ENCODE measurements around the gene UGT1A10.
"Not testable (repeated sequence)": the region's sequence is repeated elsewhere in the genome, so short reads cannot be mapped to it uniquely, and the experiment has no call there.

The UGT1A10 gene

DNA sequence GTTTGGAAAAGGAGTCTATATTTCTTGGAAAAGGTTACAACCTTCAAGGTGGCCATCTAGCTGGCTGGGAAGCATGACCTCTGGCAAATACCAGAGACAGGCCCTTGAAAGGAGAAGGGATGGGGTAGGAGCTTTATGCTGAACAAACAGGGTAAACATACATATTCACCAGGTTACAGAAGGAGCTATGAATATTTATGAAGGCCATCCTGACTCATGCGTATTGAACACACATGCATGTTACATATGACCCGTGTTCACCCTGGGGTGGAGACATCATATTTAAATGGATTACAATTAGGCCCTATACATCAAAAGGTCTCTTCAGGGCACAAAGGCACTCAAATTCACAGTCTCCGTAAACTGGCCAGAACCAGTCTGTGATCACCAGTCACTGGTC is 19.7 kb downstream of the UGT1A10 start:
- DNase-seq (ENCODE audit: low read depth, low spot score), result not testable (repeated sequence)

DNA sequence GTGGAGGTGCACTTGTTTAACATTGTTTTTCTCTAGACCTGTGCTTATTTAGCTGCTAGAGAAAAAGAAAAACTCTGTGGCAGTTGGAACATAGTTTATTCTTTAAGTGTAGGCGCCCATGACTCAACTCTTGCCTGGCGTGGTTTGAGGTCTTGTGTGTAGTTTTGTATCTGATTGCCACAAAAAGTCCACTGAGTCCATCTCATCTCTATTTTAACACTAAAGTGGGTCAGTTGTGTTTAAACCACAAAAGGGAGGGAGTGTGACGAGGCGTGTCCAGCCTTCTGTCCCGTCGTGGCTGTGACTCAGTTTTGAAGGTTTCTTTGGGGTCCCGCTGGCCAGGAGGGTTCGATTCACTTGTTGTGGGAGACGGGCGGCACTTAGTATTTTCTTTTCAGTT is 20.2 kb downstream of the UGT1A10 start:
- DNase-seq (ENCODE audit: low read depth, low spot score), result no peak

- no peak for DNase-seq (ENCODE audit: low read depth, low spot score)
These were observed 22.4 kb downstream of the UGT1A10 start for GRCh38 chr2:233658610-233659009.

DNA sequence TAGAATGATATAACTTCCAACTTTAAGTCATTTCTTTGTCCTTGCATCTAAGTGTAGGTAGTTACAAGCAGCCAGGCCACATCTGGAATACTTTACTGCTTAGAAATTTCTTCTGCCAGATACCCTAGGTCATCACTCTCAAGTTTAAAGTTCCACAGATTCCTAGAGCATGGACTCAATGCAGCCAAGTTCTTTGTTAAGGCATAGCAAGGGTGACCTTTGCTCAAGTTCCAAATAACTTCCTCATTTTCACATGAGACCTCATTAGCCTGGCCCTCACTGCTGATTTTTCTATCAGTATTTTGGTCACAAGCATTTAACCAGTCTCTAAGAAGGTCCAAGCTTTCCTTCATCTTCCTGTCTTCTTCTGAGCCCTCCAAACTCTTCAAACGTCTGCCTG is 27.7 kb downstream of the UGT1A10 start:
- DNase-seq (ENCODE audit: low read depth, low spot score), result no peak

DNA sequence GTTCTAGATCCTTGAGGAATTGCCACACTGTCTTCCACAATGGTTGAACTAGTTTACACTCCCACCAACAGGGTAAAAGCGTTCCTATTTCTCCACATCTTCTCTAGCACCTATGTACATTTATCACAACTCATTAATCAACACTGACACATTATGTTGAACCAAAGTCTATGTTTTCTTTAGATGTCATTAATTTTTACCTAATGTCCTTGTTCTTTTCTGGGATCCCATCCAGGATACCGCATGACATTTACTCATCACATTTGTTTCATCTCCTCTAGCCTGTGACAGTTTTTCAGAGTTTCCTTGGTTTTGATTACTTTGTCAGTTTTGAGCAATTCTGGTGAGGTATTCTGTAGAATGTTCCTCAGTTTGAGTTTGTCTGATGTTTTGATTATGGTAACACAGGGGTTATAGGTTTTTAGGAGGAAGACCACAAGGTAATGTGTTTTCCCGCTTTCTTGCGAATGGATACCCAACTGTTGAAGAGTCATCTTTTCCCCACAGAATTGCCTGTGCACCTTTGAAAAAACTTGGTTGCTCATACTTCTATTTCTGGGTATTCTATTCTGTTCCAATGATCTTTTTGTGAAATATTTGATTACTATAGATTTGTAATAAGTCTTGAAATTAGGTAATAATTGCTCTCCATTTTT is 32.5 kb downstream of the UGT1A10 start:
- no peak for DNase-seq (ENCODE audit: low read depth, low spot score)

DNA sequence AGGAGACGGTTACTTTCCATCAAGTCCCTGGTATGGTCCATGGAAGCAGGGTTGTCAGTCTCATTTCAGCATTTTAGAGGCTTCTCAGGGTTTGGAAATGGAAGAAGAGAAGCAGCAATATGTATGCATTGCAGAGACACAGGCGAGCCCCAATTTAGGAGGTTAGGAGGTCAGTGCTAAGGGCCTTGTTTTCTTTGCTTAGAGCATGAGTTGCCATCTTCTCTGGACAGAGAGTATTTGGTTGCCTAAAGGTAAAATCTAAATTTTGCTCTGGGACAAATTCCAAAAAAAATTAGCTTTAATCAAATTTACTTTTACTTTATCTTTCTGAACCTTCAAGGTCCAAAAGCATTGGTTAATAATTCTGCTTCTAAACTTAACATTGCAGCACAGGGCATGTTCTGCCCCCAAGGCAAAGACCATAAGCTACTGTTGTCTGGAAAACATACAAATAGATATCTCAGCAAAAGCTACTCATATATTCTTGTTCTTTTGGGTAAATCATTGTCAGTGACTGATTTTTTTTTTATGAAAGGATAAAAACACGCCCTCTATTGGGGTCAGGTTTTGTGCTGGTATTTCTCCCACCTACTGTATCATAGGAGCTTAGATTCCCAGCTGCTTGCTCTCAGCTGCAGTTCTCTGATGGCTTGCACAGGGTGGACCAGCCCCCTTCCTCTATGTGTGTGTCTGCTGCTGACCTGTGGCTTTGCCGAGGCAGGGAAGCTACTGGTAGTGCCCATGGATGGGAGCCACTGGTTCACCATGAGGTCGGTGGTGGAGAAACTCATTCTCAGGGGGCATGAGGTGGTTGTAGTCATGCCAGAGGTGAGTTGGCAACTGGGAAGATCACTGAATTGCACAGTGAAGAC is 35.3 kb downstream of the UGT1A10 start, which contains the start of gene UGT1A9:
Gene UGT1A9, plus strand, starts transcription at position 609 of the 872 bp plus-strand sequence. Its CDS starts 37 bp downstream, at position 646.
- no peak for DNase-seq (ENCODE audit: low read depth, low spot score)

- DNase-seq (ENCODE audit: low read depth, low spot score), result no peak
These were observed 36.6 kb downstream of the UGT1A10 start for GRCh38 chr2:233672886-233673285.

DNA sequence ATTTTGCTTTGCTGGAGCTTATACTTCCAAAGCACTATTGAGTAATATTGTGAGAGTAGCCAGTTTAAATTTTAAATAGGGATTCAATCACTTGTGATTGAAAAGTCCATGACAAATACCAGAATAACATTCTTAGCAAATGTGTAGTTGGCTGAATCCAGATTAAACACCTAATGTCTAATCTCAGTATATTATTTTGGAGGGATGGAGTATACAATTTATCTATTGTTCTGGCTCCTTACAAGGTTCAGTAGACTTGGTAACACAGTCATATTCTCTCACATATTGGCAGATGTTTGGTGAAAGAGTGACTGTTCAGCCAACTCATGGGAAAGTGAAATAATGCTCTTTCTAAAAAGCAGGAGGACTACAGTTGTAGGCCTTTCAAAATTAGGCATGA is 37.6 kb downstream of the UGT1A10 start:
- DNase-seq (ENCODE audit: low read depth, low spot score), result no peak

GRCh38 chr2:233674314-233674713 is 38.1 kb downstream of the UGT1A10 start:
- no peak for DNase-seq (ENCODE audit: low read depth, low spot score)

DNA sequence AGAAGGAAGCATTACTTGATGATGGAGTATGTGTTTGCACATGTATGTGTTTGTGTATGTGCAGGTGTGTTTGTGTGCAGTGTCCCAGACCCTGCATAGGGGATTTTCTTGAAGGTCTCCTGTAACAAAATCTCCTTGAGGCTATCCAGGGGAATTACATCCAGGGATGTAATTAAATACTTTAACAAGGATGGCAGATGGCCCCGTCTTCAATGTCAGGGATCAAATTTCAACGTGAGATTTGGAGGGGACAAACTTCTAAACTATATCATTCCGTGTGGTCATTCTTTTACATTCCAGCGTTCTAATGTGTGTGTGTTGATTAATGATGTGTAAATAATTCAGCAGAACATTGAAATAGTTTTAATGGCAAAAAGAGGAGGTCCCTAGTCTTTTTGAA is 38.7 kb downstream of the UGT1A10 start:
- DNase-seq (ENCODE audit: low read depth, low spot score), result no peak

DNA sequence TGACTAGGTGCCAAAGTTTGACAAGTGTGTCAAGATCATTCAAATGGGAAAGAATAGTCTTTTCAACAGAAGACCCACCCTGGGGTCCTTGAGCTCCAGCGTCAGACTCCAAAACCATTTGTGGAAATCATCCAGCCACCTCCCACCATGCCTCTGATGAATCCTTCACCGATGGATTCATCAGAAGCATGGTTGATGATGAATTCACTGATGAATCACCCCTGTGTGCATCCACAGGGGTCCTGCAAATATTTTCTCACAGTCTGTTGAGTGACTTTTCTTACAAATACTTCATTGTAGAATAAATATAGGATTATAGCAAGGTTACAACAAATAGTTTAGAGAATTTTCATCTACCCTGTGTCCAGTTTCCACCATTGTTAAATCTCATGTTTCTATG is 39.8 kb downstream of the UGT1A10 start:
- DNase-seq (ENCODE audit: low read depth, low spot score), result peak; percentile 9

DNA sequence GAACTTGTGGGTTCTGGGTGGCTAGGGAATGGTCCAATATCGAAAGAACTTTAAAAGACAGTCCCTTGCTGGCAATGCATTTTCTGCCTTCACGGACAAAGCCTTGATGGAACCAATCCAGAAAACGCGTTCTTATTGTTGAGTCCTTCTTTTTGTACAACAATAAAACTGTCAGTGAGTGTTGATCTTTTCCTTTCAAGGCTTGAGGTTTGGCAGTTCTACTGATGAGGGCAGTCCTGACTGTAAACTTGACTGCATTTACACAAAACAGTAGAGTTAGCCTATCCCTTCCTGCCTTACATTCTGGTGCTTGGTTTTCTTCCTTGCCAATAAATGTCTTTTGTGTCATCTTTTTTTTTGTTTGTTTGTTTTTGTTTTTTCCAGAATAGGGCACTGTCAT is 42.9 kb downstream of the UGT1A10 start:
- DNase-seq (ENCODE audit: low read depth, low spot score), result no peak

GRCh38 chr2:233680361-233681045 is 44.3 kb downstream of the UGT1A10 start:
- no peak for DNase-seq (ENCODE audit: low read depth, low spot score)

DNA sequence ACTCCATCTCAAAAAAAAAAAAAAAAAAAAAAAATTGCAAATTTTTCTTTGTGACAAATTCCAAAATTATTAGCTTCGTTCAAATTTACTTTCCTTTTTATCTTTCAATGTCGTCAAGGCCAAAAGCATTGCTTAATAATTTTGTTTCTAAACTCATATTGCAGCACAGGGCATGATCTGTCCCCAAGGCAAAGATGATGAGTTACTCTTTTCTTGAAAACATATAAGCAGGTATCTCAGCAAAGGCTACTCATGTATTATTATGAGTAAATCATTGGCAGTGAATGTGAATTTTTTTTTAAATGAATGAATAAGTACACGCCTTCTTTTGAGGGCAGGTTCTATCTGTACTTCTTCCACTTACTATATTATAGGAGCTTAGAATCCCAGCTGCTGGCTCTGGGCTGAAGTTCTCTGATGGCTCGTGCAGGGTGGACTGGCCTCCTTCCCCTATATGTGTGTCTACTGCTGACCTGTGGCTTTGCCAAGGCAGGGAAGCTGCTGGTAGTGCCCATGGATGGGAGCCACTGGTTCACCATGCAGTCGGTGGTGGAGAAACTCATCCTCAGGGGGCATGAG is 45.4 kb downstream of the UGT1A10 start, which contains the start of gene UGT1A7:
Gene UGT1A7, plus strand, starts transcription at position 381 of the 579 bp plus-strand sequence. Its CDS starts 37 bp downstream, at position 418.
- no peak for DNase-seq (ENCODE audit: low read depth, low spot score)

DNA sequence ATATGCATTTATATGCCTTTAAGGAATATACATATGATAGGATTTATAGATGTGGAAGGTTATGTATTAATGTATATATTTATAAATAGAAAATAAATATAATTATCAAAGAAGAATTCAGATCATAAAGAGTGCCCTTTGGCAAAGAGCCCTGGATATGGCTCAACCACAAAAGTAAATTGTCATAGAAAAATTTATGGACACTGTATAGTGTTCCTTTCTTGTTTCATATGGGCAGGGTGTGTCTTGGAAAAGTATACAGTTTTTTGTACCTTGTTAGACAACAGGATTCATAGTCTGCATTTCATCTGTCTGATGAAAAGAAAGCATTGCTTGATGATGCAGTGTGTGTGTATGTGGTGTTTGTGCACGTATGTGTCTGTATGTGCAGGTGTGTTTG is 48.4 kb downstream of the UGT1A10 start:
- no peak for DNase-seq (ENCODE audit: low read depth, low spot score)

GRCh38 chr2:233686928-233687327 is 50.7 kb downstream of the UGT1A10 start:
- no peak for DNase-seq (ENCODE audit: low read depth, low spot score)

- no peak for DNase-seq (ENCODE audit: low read depth, low spot score)
These were observed 52.1 kb downstream of the UGT1A10 start for GRCh38 chr2:233688341-233688740.

GRCh38 chr2:233689031-233689430 is 52.8 kb downstream of the UGT1A10 start:
- no peak for DNase-seq (ENCODE audit: low read depth, low spot score)

DNA sequence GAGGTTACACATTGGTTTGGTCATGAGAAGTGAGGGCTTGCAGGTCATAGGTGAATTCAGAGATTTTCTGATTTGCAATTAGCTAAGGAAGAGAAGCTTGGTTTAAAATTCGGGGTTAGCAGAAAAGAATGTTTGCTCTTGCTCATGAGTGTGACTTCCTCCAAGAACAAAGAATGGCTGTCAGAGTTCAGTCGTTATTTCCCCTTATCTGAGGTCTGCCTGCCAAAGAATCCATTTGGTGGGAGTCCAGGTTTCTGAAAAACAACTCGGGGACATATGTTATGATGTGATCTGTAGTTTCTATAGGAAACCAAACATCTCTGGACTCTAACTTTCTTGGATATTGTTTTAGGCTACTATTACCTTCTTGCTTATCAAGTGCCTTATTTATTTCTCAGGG is 53.3 kb downstream of the UGT1A10 start:
- DNase-seq (ENCODE audit: low read depth, low spot score), result no peak

DNA sequence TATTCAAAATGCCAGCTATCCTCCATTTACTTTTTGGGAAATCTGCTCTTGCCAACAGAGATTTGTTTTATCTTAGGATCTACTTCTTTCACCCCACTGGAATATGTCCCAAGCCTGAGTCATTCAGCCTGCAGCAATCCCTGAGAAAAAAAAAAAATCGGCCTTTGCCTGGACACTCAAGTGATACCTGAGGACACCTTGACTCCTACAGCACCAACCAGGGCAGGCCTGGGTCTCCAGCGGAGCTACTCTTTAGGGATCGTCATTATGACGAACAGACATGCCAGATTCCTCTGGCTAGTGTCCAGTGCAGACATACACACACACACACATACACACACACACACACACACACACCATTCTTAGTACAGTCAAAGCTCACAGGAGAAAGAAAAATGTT is 54.2 kb downstream of the UGT1A10 start:
- DNase-seq (ENCODE audit: low read depth, low spot score), result no peak

GRCh38 chr2:233691443-233692433 is 55.5 kb downstream of the UGT1A10 start:
- DNase-seq (ENCODE audit: low read depth, low spot score), result no peak
